BLaER1 (cell line): Measurements from ENCODE around the gene TM7SF2.

ENCODE experiments used
- H3K27ac ChIP-seq: shearing (Covaris generic); formaldehyde crosslinking; 2 replicates; pipeline ENCODE4 v1.8.1; 2022
- H3K27me3 ChIP-seq: shearing (Covaris generic); formaldehyde crosslinking; 2 replicates; pipeline ENCODE4 v1.8.1; 2022
- H3K36me3 ChIP-seq: shearing (Covaris generic); formaldehyde crosslinking; 2 replicates; pipeline ENCODE4 v1.8.1; 2022
- H3K4me1 ChIP-seq: shearing (Covaris generic); formaldehyde crosslinking; 2 replicates; pipeline ENCODE4 v1.8.1; 2022
- H3K4me2 ChIP-seq: shearing (Covaris generic); formaldehyde crosslinking; 2 replicates; pipeline ENCODE4 v1.8.1; 2022
- H3K4me3 ChIP-seq: shearing (Covaris generic); formaldehyde crosslinking; 2 replicates; pipeline ENCODE4 v1.8.1; 2022
- H3K9ac ChIP-seq: shearing (Covaris generic); formaldehyde crosslinking; 2 replicates; pipeline ENCODE4 v1.8.1; 2022
- H3K9me3 ChIP-seq: shearing (Covaris generic); formaldehyde crosslinking; 2 replicates; pipeline ENCODE4 v1.8.1; 2022
- H4K20me1 ChIP-seq: shearing (Covaris generic); formaldehyde crosslinking; 2 replicates; pipeline ENCODE4 v1.8.1; 2022
- Cebpa-rat ChIP-seq: shearing (Covaris generic); IDR thresholded peaks from 2 replicates; pipeline ENCODE4 v1.8.1; 2022

The TM7SF2 gene

DNA sequence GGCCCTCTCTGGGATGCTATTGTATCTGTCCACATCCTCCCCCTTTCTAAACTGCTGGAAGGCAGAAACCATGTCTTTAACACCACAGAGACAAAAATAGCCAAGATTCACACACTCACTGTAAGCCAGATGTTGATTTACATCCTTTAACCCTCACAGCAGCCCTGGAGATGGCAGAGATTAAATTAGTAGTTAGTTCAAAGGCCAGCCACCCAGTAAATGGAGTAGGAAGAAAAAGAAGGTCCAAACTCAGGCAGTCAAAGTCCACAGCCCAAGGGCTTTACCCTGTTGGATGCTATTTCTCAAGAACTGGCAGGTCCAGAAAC, 8.0 kb downstream of the TM7SF2 start:
- H4K20me1 ChIP-seq, result peaks cover 55% of the 10 kb centered on the region
- no peak overlapping the region for H3K4me3 ChIP-seq
- peaks cover 75% of the 10 kb centered on the region for H3K4me1 ChIP-seq
- no peak for TF ChIP-seq Cebpa-rat
- H3K27ac ChIP-seq, result no peak overlapping the region
- no peaks in the 10 kb centered on the region for H3K9me3 ChIP-seq
- H3K27me3 ChIP-seq, result no peaks in the 10 kb centered on the region
- peaks cover 61% of the 10 kb centered on the region for H3K36me3 ChIP-seq
- H3K9ac ChIP-seq, result peak overlapping the region; percentile 55; the same call in 1 of the 2 replicates
- H3K4me2 ChIP-seq, result peak overlapping the region; percentile 89

- H3K9ac ChIP-seq, result peak overlapping the region; percentile 97
- peak overlapping the region; percentile 89 for H3K4me2 ChIP-seq
- H3K4me3 ChIP-seq, result peak overlapping the region; percentile 91
- H3K9me3 ChIP-seq, result no peaks in the 10 kb centered on the region
- H3K4me1 ChIP-seq, result peaks cover 69% of the 10 kb centered on the region
- peaks cover 61% of the 10 kb centered on the region for H3K36me3 ChIP-seq
- H3K27ac ChIP-seq, result peak overlapping the region; percentile 94
- H4K20me1 ChIP-seq, result peaks cover 49% of the 10 kb centered on the region
- no peaks in the 10 kb centered on the region for H3K27me3 ChIP-seq
- TF ChIP-seq Cebpa-rat, result no peak
Measured at GRCh38 chr11:65120831-65121230, 9.2 kb downstream of the TM7SF2 start.

DNA sequence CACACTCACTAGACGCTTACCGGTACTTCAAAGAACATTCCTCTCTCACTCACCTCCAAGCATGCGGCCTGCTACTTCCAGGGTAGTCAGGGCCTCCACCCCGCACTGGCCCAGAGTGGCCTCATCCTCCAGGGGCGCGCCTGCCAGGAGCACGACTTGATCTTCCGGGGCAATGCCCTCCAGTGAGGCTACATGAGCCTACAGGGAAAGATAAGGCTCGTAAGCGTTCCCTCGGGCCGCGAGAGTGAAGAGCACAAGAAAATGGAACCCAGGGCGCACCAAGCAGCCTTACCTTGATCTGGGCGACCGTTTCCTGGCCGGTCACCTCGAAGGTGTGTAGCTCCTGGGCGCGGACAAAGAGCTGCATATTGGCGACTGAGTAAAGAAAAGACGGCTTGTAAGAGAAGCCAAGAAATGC, 9.8 kb downstream of the TM7SF2 start:
- Histone ChIP-seq H3K27ac (peak overlapping the region; percentile 94), H3K36me3 (peaks cover 61% of the 10 kb centered on the region), H3K4me2 (peak overlapping the region; percentile 89), H4K20me1 (peaks cover 46% of the 10 kb centered on the region), H3K4me1 (peaks cover 63% of the 10 kb centered on the region), H3K9me3 (no peaks in the 10 kb centered on the region), H3K4me3 (peak overlapping the region; percentile 91), H3K27me3 (no peaks in the 10 kb centered on the region), H3K9ac (peak overlapping the region; percentile 97)
- no peak for TF ChIP-seq Cebpa-rat

GRCh38 chr11:65121865-65122696, 10.4 kb downstream of the TM7SF2 start, which contains the start of the genes FAU and MRPL49:
TSS of gene FAU (minus strand) at chr11:65122134. CDS start at chr11:65121813, 321 bp downstream.
TSS of gene MRPL49 (plus strand) at chr11:65122321. CDS start at chr11:65122347, 26 bp downstream.
- H4K20me1 ChIP-seq, result peaks cover 46% of the 10 kb centered on the region
- peak within 1 kb of the TSS; percentile 91 for H3K4me3 ChIP-seq
- peak within 1 kb of the TSS; percentile 94 for H3K27ac ChIP-seq
- no peaks in the 10 kb centered on the region for H3K9me3 ChIP-seq
- peak within 1 kb of the TSS; percentile 89 for H3K4me2 ChIP-seq
- no peaks in the 10 kb centered on the region for H3K27me3 ChIP-seq
- no peak for TF ChIP-seq Cebpa-rat
- peaks cover 57% of the 10 kb centered on the region for H3K4me1 ChIP-seq
- H3K36me3 ChIP-seq, result peaks cover 66% of the 10 kb centered on the region
- H3K9ac ChIP-seq, result peak within 1 kb of the TSS; percentile 97

DNA sequence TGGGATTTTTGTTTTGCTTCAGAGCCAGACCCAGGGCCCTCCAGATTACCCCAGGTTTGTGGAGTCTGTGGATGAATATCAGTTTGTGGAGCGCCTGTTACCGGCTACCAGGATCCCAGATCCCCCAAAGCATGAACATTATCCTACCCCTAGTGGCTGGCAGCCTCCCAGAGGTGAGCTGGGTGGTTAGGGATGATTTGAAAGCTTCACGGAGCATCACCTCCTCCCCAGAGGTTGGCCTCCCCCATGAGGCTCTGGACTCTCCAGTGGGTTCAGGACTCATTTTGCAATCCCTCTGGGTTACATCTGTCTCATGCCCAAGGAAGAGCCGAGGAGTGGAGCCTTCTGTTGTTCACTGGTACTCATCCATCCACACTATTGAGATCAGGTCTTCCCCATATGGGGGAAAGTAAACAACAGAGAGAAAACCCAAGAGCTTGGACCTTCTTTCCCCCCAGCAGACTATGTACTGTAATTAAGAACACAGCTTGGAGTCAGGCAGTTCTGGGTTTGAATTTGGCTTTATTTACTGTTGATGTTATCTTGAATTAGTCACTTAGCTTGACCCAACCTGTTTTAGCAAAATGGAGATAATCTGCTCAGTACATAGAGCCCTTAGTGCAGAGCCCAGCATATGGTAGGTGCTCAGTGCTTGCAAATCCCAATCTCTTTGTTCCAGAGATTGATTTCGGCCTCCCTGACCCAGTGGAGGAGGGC, 13.0 kb downstream of the TM7SF2 start:
- Histone ChIP-seq H3K4me3 (no peak overlapping the region), H3K36me3 (peaks cover 73% of the 10 kb centered on the region), H3K4me2 (no peak overlapping the region), H3K27ac (no peak overlapping the region), H3K27me3 (no peaks in the 10 kb centered on the region), H4K20me1 (peaks cover 54% of the 10 kb centered on the region), H3K4me1 (peaks cover 57% of the 10 kb centered on the region), H3K9ac (no peak overlapping the region), H3K9me3 (no peaks in the 10 kb centered on the region)
- TF ChIP-seq Cebpa-rat, result no peak

GRCh38 chr11:65125197-65126056, 13.8 kb downstream of the TM7SF2 start:
- H3K27me3 ChIP-seq, result no peaks in the 10 kb centered on the region
- H4K20me1 ChIP-seq, result peaks cover 54% of the 10 kb centered on the region
- H3K9ac ChIP-seq, result no peak overlapping the region
- H3K27ac ChIP-seq, result no peak overlapping the region
- peaks cover 57% of the 10 kb centered on the region for H3K4me1 ChIP-seq
- H3K4me2 ChIP-seq, result no peak overlapping the region
- H3K9me3 ChIP-seq, result no peaks in the 10 kb centered on the region
- TF ChIP-seq Cebpa-rat, result no peak
- peaks cover 73% of the 10 kb centered on the region for H3K36me3 ChIP-seq
- H3K4me3 ChIP-seq, result no peak overlapping the region

DNA sequence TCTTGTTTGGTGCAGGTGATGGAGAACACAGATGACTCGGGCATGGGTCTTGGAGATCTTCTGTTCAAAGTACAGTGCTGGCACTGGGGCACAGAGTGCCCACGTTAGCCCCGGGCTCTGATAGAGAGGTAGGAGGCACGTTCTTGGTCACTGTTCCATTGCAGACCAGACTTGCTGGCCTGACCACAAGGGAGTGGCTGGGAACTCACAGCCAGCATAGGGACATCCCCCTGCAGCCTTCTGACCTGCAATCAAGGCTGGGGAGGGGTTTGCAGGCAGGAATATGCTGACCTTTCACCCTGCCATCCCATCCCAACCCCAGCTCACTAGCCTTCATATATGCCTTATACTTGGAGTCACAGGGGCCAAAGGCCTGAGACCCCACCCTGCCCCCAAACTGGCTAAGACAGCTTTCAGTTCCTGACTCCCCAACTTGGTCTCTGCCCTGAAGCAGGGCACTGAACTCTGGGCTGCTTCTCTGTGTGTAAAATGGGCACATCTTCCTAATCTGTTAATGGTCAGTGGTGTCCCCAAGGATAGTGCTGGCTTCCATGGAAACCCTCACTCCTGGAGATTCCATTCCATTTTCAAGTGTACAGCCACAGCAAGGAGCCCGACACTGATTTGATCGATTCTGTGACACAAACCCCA, 15.1 kb downstream of the TM7SF2 start:
- no peaks in the 10 kb centered on the region for H3K27me3 ChIP-seq
- no peaks in the 10 kb centered on the region for H3K9me3 ChIP-seq
- H3K36me3 ChIP-seq, result peaks cover 77% of the 10 kb centered on the region
- no peak overlapping the region for H3K4me2 ChIP-seq
- H3K27ac ChIP-seq, result no peak overlapping the region
- H3K4me1 ChIP-seq, result peaks cover 61% of the 10 kb centered on the region
- TF ChIP-seq Cebpa-rat, result no peak
- H3K9ac ChIP-seq, result no peak overlapping the region
- peaks cover 42% of the 10 kb centered on the region for H4K20me1 ChIP-seq
- no peak overlapping the region for H3K4me3 ChIP-seq

GRCh38 chr11:65127473-65128181, 16.0 kb downstream of the TM7SF2 start:
- H3K9me3 ChIP-seq, result no peaks in the 10 kb centered on the region
- no peak for TF ChIP-seq Cebpa-rat
- H4K20me1 ChIP-seq, result peaks cover 42% of the 10 kb centered on the region
- H3K4me2 ChIP-seq, result no peak overlapping the region
- peaks cover 85% of the 10 kb centered on the region for H3K36me3 ChIP-seq
- H3K27ac ChIP-seq, result peak overlapping the region; percentile 44; the same call in 1 of the 2 replicates
- no peaks in the 10 kb centered on the region for H3K27me3 ChIP-seq
- H3K9ac ChIP-seq, result 0 out of 2 replicates have a peak overlapping the region, but pooled peaks have one; percentile 50
- peaks cover 68% of the 10 kb centered on the region for H3K4me1 ChIP-seq
- H3K4me3 ChIP-seq, result no peak overlapping the region
